Neural cell (in vitro differentiated cells): ENCODE data around the gene CALML4.

Source experiments
- CTCF ChIP-seq: fragments of 450-650 bp; IDR thresholded peaks from 2 replicates; pipeline ENCODE4 v1.5.1; 2014; ENCODE audit warnings: antibody characterized with exemption, mild to moderate bottlenecking, moderate library complexity; ENCODE audit not compliant: poor library complexity, severe bottlenecking
- EP300 ChIP-seq: fragments of 450-650 bp; conservative IDR thresholded peaks from 2 replicates; pipeline ENCODE4 v1.6.1; 2014; ENCODE audit warnings: antibody characterized with exemption, mild to moderate bottlenecking, moderate library complexity; ENCODE audit not compliant: poor library complexity, severe bottlenecking
- EZH2 ChIP-seq: fragments of 200-600, 300-800 bp; shearing (Covaris generic), sonication (generic); IDR thresholded peaks from 2 replicates; pipeline ENCODE4 v1.6.1; 2014; ENCODE audit warnings: antibody characterized with exemption, low read length, borderline replicate concordance, mild to moderate bottlenecking; ENCODE audit not compliant: insufficient read depth, poor library complexity, severe bottlenecking
- POLR2AphosphoS5 ChIP-seq: IDR thresholded peaks from 2 replicates; pipeline ENCODE4 v1.6.1; 2012
- RAD21 ChIP-seq: fragments of 450-650 bp; conservative IDR thresholded peaks from 2 replicates; pipeline ENCODE4 v1.6.1; 2014; ENCODE audit warnings: antibody characterized with exemption, mild to moderate bottlenecking, moderate library complexity

GRCh38 chr15:68232449-68232848, 27.3 kb upstream of the CALML4 start:
- no peak for TF ChIP-seq EZH2
- no peak for TF ChIP-seq EP300
- TF ChIP-seq POLR2AphosphoS5: no peak
- TF ChIP-seq CTCF: no peak
- no peak for TF ChIP-seq RAD21
